Upper lobe of left lung (tissue), 4 donors: ENCODE measurements around the gene OCIAD2.

Source experiments
- CTCF ChIP-seq, 6 experiments: fragments of 450-650 bp in 4 of 6; fragments of 200-600 bp in 2 of 6; sonication (generic) in 2 of 6; IDR thresholded peaks; one replicate each; pipeline ENCODE4 v1.5.1; 2016 to 2019; ENCODE audit warnings: antibody characterized with exemption in 6 of 6
- POLR2A ChIP-seq, 4 donors: fragments of 450-650 bp; IDR thresholded peaks; one replicate each; pipeline ENCODE4 v1.5.1; 2016 to 2017; ENCODE audit warnings: antibody characterized with exemption in 4 of 4, mild to moderate bottlenecking in 2 of 4
- POLR2AphosphoS5 ChIP-seq, 2 donors: sonication (generic); formaldehyde crosslinking; IDR thresholded peaks; one replicate each; pipeline ENCODE4 v1.5.1; 2017; ENCODE audit warnings: antibody characterized with exemption in 2 of 2

- TF ChIP-seq POLR2A (IDR thresholded peaks at IDR 0.05) = no peak
- no peak for TF ChIP-seq CTCF (IDR thresholded peaks at IDR 0.05)
- no peak for TF ChIP-seq POLR2AphosphoS5 (IDR thresholded peaks at IDR 0.05)
Measured at GRCh38 chr4:48899432-48899749, 7.2 kb downstream of the OCIAD2 start.
